Measurements from ENCODE around the gene IFIT3.

DNA sequence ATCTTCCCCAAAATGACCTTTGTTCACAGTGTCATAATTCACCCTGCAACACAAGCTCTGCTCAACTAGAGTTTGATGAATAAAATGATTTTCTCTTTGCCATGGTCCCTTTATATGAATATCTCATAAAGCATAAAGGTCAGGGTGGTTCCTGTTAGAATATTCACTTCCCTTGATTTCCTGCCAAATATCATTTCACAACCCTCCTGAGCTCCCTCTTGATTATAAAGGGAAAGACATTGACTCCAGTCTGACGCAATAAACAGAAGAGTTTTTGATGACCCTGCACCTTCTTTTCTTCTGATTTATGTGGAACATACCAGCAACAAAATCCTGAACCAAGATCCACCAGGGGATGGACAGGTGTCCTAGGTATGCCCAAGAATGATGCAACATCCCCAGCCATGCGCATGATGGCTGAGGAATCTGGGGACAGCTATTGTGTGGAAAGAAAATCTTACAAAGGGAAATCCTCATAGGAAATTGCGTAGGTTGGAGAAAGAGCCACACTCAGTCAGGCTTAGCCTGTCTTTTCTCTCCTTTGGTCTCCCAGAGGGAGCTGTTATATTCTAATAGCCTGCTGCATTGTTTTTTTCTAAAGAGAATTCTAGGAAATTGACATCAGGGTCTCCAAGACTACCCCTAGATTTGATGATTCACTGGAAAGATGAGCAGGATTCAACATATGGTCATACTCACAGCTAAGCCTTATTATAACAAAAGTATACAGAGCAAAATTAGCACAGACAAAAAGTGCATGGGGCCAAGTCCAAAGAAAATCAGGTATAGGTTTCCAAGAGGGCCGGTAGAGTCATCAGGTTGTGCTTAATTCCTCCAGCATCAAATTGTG, 18.8 kb downstream of the IFIT3 start:
- TF ChIP-seq SMC3 (IDR thresholded peaks at IDR 0.05; ENCODE audit: low read depth, low read length) (no peak), YY1 (IDR thresholded peaks at IDR 0.05; ENCODE audit: low read depth) (no peak), EP300 (IDR thresholded peaks at IDR 0.05; ENCODE audit: borderline replicate concordance in 1 of 2, low read depth in 1 of 2, low read length in 1 of 2) (no peak), SIN3A (IDR thresholded peaks at IDR 0.05; ENCODE audit: borderline replicate concordance, low read depth, low read length) (no peak), IRF3 (IDR thresholded peaks at IDR 0.05; ENCODE audit: low read depth, low read length) (no peak)
- TF ChIP-seq, protein P1, sequence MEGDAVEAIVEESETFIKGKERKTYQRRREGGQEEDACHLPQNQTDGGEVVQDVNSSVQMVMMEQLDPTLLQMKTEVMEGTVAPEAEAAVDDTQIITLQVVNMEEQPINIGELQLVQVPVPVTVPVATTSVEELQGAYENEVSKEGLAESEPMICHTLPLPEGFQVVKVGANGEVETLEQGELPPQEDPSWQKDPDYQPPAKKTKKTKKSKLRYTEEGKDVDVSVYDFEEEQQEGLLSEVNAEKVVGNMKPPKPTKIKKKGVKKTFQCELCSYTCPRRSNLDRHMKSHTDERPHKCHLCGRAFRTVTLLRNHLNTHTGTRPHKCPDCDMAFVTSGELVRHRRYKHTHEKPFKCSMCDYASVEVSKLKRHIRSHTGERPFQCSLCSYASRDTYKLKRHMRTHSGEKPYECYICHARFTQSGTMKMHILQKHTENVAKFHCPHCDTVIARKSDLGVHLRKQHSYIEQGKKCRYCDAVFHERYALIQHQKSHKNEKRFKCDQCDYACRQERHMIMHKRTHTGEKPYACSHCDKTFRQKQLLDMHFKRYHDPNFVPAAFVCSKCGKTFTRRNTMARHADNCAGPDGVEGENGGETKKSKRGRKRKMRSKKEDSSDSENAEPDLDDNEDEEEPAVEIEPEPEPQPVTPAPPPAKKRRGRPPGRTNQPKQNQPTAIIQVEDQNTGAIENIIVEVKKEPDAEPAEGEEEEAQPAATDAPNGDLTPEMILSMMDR (IDR thresholded peaks at IDR 0.05), result no peak

Measured in SK-N-SH (cell line).